Sigmoid colon (tissue), 7 donors: Measurements from ENCODE around the gene MAPK13. TPM values are rescaled to one million over a fixed set of nuclear protein-coding genes. Genes with fewer than 3 reads are reported as not detected.

ENCODE experiments used
- DNase-seq: peaks from one replicate; pipeline ENCODE4 v3.0.0-alpha.2; 2019
- H3K27ac ChIP-seq, 4 donors: fragments of 200-600 bp; sonication (generic); one replicate each; pipeline ENCODE4 v1.5.1; 2016 to 2019; ENCODE audit warnings: mild to moderate bottlenecking in 1 of 4
- H3K27me3 ChIP-seq, 3 donors: fragments of 200-600 bp; sonication (generic); one replicate each; pipeline ENCODE4 v1.5.1; 2019; ENCODE audit warnings: mild to moderate bottlenecking in 1 of 3
- H3K36me3 ChIP-seq, 4 donors: fragments of 200-600 bp; sonication (generic); one replicate each; pipeline ENCODE4 v1.5.1; 2016 to 2019
- H3K4me1 ChIP-seq, 4 donors: fragments of 200-600 bp; sonication (generic); one replicate each; pipeline ENCODE4 v1.5.1; 2017 to 2019
- H3K4me3 ChIP-seq, 4 donors: fragments of 200-600 bp; sonication (generic); one replicate each; pipeline ENCODE4 v1.5.1; 2017 to 2019; ENCODE audit warnings: mild to moderate bottlenecking in 2 of 4, moderate library complexity in 1 of 4
- H3K9me3 ChIP-seq, 4 donors: fragments of 200-600 bp in 3 of 4; sonication (generic) in 3 of 4; one replicate each; pipeline versions ENCODE4 v1.5.1 to v1.6.1; 2013 to 2019
- CTCF ChIP-seq, 4 experiments: fragments of 450-650 bp in 3 of 4; fragments of 200-600 bp in 1 of 4; IDR thresholded peaks; one replicate each; pipeline ENCODE4 v1.5.1; 2016 to 2019; ENCODE audit warnings: antibody characterized with exemption in 4 of 4, mild to moderate bottlenecking in 3 of 4, moderate library complexity in 2 of 4
- EP300 ChIP-seq, 4 donors: sonication (generic); formaldehyde crosslinking; IDR thresholded peaks; one replicate each; pipeline ENCODE4 v1.6.1; 2017; ENCODE audit warnings: antibody characterized with exemption in 4 of 4
- POLR2A ChIP-seq, 2 donors: fragments of 450-650 bp; IDR thresholded peaks; one replicate each; pipeline ENCODE4 v1.6.1; 2016; ENCODE audit warnings: antibody characterized with exemption in 2 of 2, mild to moderate bottlenecking in 2 of 2, moderate library complexity in 2 of 2
- POLR2AphosphoS5 ChIP-seq, 4 donors: sonication (generic); formaldehyde crosslinking; IDR thresholded peaks; one replicate each; pipeline ENCODE4 v1.6.1; 2017; ENCODE audit warnings: antibody characterized with exemption in 4 of 4
- WGBS, 2 donors: extraction: QIAGEN DNeasy Blood & Tissue Kit; methylation state at CpG; one replicate each; pipeline ENCODE4 v1.1.7; 2013; 5-methylcytosine and 5-hydroxymethylcytosine counted together
- intact Hi-C: fragments of 100-400 bp; cut with DNase I; formaldehyde crosslinking; loops from one replicate; pipeline ENCODE4 v1.15.1; 2023
- polyA plus RNA-seq, 3 donors: library from polyadenylated mRNA; stranded (reverse); fragments of 200-250 nt; gene quantifications; one replicate each; pipeline ENCODE4 v1.2.3, GENCODE V29; 2013
- total RNA-seq, 4 donors: library from RNA; depleted of rRNA; stranded (reverse); fragments of >200 nt; gene quantifications; one replicate each; pipeline ENCODE4 v1.1.0, GENCODE V29; 2016
- donor health status: healthy with polysubstance abuse.
- donor health status: Bipolar disorder and iron deficiency.
- donor health status: healthy.

Gene MAPK13
- total and polyA plus RNA-seq, 7 donors = 1.8 to 159 (median 3.6) TPM

- peak; percentile 37 for DNase-seq
- WGBS, 2 donors = 84 to 94% methylated on average over 3 of the region's 3 CpGs
- intact Hi-C loops = no loop called here
- peaks cover 0 to 20% (median 4%) of the 10 kb centered on the region in 4 donors for H3K36me3 ChIP-seq
- H3K27ac ChIP-seq = no peak overlapping the region
- H3K4me1 ChIP-seq = peaks cover 0 to 11% (median 8%) of the 10 kb centered on the region in 4 donors
- no peaks in the 10 kb centered on the region for H3K27me3 ChIP-seq
- TF ChIP-seq POLR2A (IDR thresholded peaks at IDR 0.05) = no peak
- TF ChIP-seq EP300 (IDR thresholded peaks at IDR 0.05) = no peak
- TF ChIP-seq CTCF (IDR thresholded peaks at IDR 0.05) = no peak
- TF ChIP-seq POLR2AphosphoS5 (IDR thresholded peaks at IDR 0.05) = no peak
- no peak overlapping the region for H3K4me3 ChIP-seq
- H3K9me3 ChIP-seq = no peaks in the 10 kb centered on the region
These were observed 14.0 kb upstream of the MAPK13 start for GRCh38 chr6:36116066-36116864.

DNA sequence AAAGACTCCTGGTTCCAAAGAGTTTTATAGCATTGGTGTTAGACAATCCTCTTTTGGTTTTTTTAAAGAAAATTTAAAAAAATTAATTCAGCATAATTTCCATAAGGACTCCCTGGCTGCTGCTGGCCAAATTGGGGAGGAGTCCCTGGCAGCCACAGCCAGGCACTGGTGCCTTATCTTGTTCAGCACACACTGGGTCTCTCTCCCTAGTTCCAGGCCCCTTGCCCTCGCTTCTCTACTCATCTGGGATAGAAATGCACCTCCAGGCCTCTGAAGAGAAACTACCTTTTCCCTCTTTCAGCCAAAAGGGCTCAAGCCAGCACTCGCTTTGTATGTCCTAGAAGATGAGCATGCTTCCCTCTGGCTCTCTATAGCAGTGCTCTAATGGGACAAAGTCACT lies 13.4 kb upstream of the MAPK13 start:
- 97 to 98% methylated on average over 2 of the region's 2 CpGs for WGBS, 2 donors
- peak; percentile 48 for DNase-seq
- Histone ChIP-seq H3K27ac (no peak overlapping the region), H3K9me3 (no peaks in the 10 kb centered on the region), H3K27me3 (no peaks in the 10 kb centered on the region), H3K4me3 (no peak overlapping the region), H3K36me3 (peaks cover 0 to 20% (median 4%) of the 10 kb centered on the region in 4 donors), H3K4me1 (peaks cover 0 to 9% (median 7%) of the 10 kb centered on the region in 4 donors)
- intact Hi-C loops = no loop called here
- TF ChIP-seq CTCF (IDR thresholded peaks at IDR 0.05) (no peak), POLR2AphosphoS5 (IDR thresholded peaks at IDR 0.05) (no peak), POLR2A (IDR thresholded peaks at IDR 0.05) (no peak), EP300 (IDR thresholded peaks at IDR 0.05) (no peak)

GRCh38 chr6:36117658-36118549 lies 12.4 kb upstream of the MAPK13 start:
- Histone ChIP-seq H3K27me3 (no peaks in the 10 kb centered on the region), H3K4me1 (peaks cover 0 to 9% (median 7%) of the 10 kb centered on the region in 4 donors), H3K36me3 (peaks cover 0 to 20% (median 4%) of the 10 kb centered on the region in 4 donors), H3K27ac (no peak overlapping the region), H3K4me3 (no peak overlapping the region), H3K9me3 (no peaks in the 10 kb centered on the region)
- 83 to 86% methylated on average over 8 of the region's 8 CpGs for WGBS, 2 donors
- TF ChIP-seq EP300 (IDR thresholded peaks at IDR 0.05) (no peak), POLR2A (IDR thresholded peaks at IDR 0.05) (no peak), POLR2AphosphoS5 (IDR thresholded peaks at IDR 0.05) (no peak), CTCF (IDR thresholded peaks at IDR 0.05) (no peak)
- intact Hi-C loops = no loop called here
- no peak for DNase-seq

- 33 to 45% methylated on average over 4 of the region's 4 CpGs for WGBS, 2 donors
- peaks cover 0 to 9% (median 7%) of the 10 kb centered on the region in 4 donors for H3K4me1 ChIP-seq
- TF ChIP-seq EP300 (IDR thresholded peaks at IDR 0.05) (no peak), POLR2AphosphoS5 (IDR thresholded peaks at IDR 0.05) (no peak), CTCF (IDR thresholded peaks at IDR 0.05) (no peak), POLR2A (IDR thresholded peaks at IDR 0.05) (no peak)
- no peaks in the 10 kb centered on the region for H3K27me3 ChIP-seq
- peak; percentile 68 for DNase-seq
- H3K9me3 ChIP-seq = no peaks in the 10 kb centered on the region
- H3K4me3 ChIP-seq = no peak overlapping the region
- intact Hi-C loops = no loop called here
- H3K27ac ChIP-seq = no peak overlapping the region
- H3K36me3 ChIP-seq = peaks cover 0 to 20% (median 4%) of the 10 kb centered on the region in 4 donors
These were observed 11.7 kb upstream of the MAPK13 start for GRCh38 chr6:36118550-36119107.
